HG03064 (cell line): ENCODE results near the gene RAD51B.

Experiments used
- ATAC-seq: cut with Tn5 transposase; IDR thresholded peaks from one replicate; pipeline ENCODE4 v1.9.1; 2021; ENCODE audit warnings: low read depth; ENCODE audit not compliant: unreplicated experiment

The RAD51B gene

GRCh38 chr14:68544081-68544892 lies 724.7 kb downstream of the RAD51B start:
- ATAC-seq = no peak

- ATAC-seq = no peak
Observed at GRCh38 chr14:68546839-68547238, 727.3 kb downstream of the RAD51B start.

GRCh38 chr14:68547305-68548193 lies 728.0 kb downstream of the RAD51B start:
- ATAC-seq = no peak

GRCh38 chr14:68548194-68549076 lies 728.9 kb downstream of the RAD51B start:
- no peak for ATAC-seq

GRCh38 chr14:68550338-68550715 lies 730.7 kb downstream of the RAD51B start:
- no peak for ATAC-seq

GRCh38 chr14:68551045-68551683 lies 731.6 kb downstream of the RAD51B start:
- ATAC-seq = no peak

- no peak for ATAC-seq
Observed at GRCh38 chr14:68552075-68552474, 732.5 kb downstream of the RAD51B start.

- no peak for ATAC-seq
Observed at GRCh38 chr14:68552602-68553001, 733.0 kb downstream of the RAD51B start.

GRCh38 chr14:68553311-68553710 lies 733.7 kb downstream of the RAD51B start:
- ATAC-seq = no peak

GRCh38 chr14:68554231-68554630 lies 734.7 kb downstream of the RAD51B start:
- ATAC-seq = no peak

GRCh38 chr14:68556253-68556652 lies 736.7 kb downstream of the RAD51B start:
- no peak for ATAC-seq

GRCh38 chr14:68557648-68558047 lies 738.1 kb downstream of the RAD51B start:
- ATAC-seq = no peak

GRCh38 chr14:68558096-68558495 lies 738.5 kb downstream of the RAD51B start:
- no peak for ATAC-seq

- no peak for ATAC-seq
Observed at GRCh38 chr14:68559949-68560348, 740.4 kb downstream of the RAD51B start.

GRCh38 chr14:68561531-68562007 lies 742.0 kb downstream of the RAD51B start:
- no peak for ATAC-seq

- no peak for ATAC-seq
Observed at GRCh38 chr14:68562911-68563250, 743.3 kb downstream of the RAD51B start.

GRCh38 chr14:68563251-68564131 lies 743.9 kb downstream of the RAD51B start:
- no peak for ATAC-seq

- no peak for ATAC-seq
Observed at GRCh38 chr14:68564191-68564825, 744.7 kb downstream of the RAD51B start.
